ENCODE results near the gene ISOC1. TPM values are rescaled to one million over a fixed set of nuclear protein-coding genes. Genes with fewer than 3 reads are reported as not detected.

Gene ISOC1
- total RNA-seq, 5 donors from 2014 or later (not counting 1 experiment from before 2014, with no cell fraction given), result 9.2 to 16.5 (median 13.6) TPM

- Histone ChIP-seq H3K27ac (ENCODE audit: low read length) (no peak overlapping the region), H3K9me3 (no peaks in the 10 kb centered on the region), H3K4me1 (ENCODE audit: control insufficient read depth in 1 of 2, extremely low read depth in 1 of 2, insufficient read depth in 2 of 2, low read length in 2 of 2) (peaks cover 11 to 17% of the 10 kb centered on the region in 2 experiments), H3K27me3 (replicated peaks in 1 of 2; ENCODE audit: control insufficient read depth in 2 of 2, extremely low read depth in 1 of 2, insufficient read depth in 2 of 2, low read length in 1 of 2) (no peaks in the 10 kb centered on the region), H3K36me3 (ENCODE audit: control insufficient read depth in 2 of 2, extremely low read depth in 1 of 2, insufficient read depth in 1 of 2, low read length in 1 of 2) (no peaks in the 10 kb centered on the region), H3K4me3 (ENCODE audit: control insufficient read depth in 1 of 2, extremely low read depth in 1 of 2, low read length in 1 of 2) (no peak overlapping the region)
- Mint-ChIP-seq H3K4me3 (no peak overlapping the region), H3K36me3 (no peaks in the 10 kb centered on the region), H3K27ac (no peak overlapping the region), H3K4me1 (peaks cover 42 to 55% (median 55%) of the 10 kb centered on the region in 3 donors), H3K9me3 (no peaks in the 10 kb centered on the region), H3K27me3 (no peaks in the 10 kb centered on the region)
- WGBS (ENCODE audit: insufficient coverage), result no CpG with 5 or more reads among the region's 1 CpG
- ChIA-PET CTCF (interaction anchor here in 1 of 2 donors (1.4 kb wide), 1 partner anchor 27 kb away, joined by 4 read pairs; no protein-coding TSS in a partner anchor), POLR2A (interaction anchor here in 1 of 2 donors (0.6 kb wide), 1 partner anchor 9 kb away, joined by 3 read pairs; no protein-coding TSS in a partner anchor)
- ATAC-seq (replicated peaks in 1 of 4) (no peak), DNase-seq (no peak)
Observed at GRCh38 chr5:129099184-129099569, 4.6 kb downstream of the ISOC1 start.

- Mint-ChIP-seq H3K4me1 (peaks cover 26 to 41% (median 39%) of the 10 kb centered on the region in 3 donors), H3K36me3 (peaks cover 16% of the 10 kb centered on the region), H3K27me3 (no peaks in the 10 kb centered on the region), H3K9me3 (no peaks in the 10 kb centered on the region), H3K4me3 (no peak overlapping the region), H3K27ac (no peak overlapping the region)
- Histone ChIP-seq H3K4me3 (ENCODE audit: control insufficient read depth in 1 of 2, extremely low read depth in 1 of 2, low read length in 1 of 2) (no peak overlapping the region), H3K9me3 (no peaks in the 10 kb centered on the region), H3K4me1 (ENCODE audit: control insufficient read depth in 1 of 2, extremely low read depth in 1 of 2, insufficient read depth in 2 of 2, low read length in 2 of 2) (peaks cover 0 to 5% of the 10 kb centered on the region in 2 experiments), H3K36me3 (ENCODE audit: control insufficient read depth in 2 of 2, extremely low read depth in 1 of 2, insufficient read depth in 1 of 2, low read length in 1 of 2) (peaks cover 0 to 9% of the 10 kb centered on the region in 2 donors), H3K27me3 (replicated peaks in 1 of 2; ENCODE audit: control insufficient read depth in 2 of 2, extremely low read depth in 1 of 2, insufficient read depth in 2 of 2, low read length in 1 of 2) (no peaks in the 10 kb centered on the region), H3K27ac (ENCODE audit: low read length) (no peak overlapping the region)
- CTCF ChIA-PET, result no interaction called here
- POLR2A ChIA-PET, result no interaction called here
- DNase-seq (no peak), ATAC-seq (replicated peaks in 1 of 4) (no peak)
- whole genome bisulfite sequencing (ENCODE audit: insufficient coverage), result no CpG with 5 or more reads among the region's 2 CpGs
Observed at GRCh38 chr5:129101794-129102193, 7.2 kb downstream of the ISOC1 start.

GRCh38 chr5:129103397-129103796, 8.8 kb downstream of the ISOC1 start:
- H3K36me3 Mint-ChIP-seq, result peaks cover 25% of the 10 kb centered on the region
- no peaks in the 10 kb centered on the region for H3K27me3 Mint-ChIP-seq
- H3K9me3 Mint-ChIP-seq, result no peaks in the 10 kb centered on the region
- no peaks in the 10 kb centered on the region for H3K27me3 ChIP-seq (replicated peaks in 1 of 2; ENCODE audit: control insufficient read depth in 2 of 2, extremely low read depth in 1 of 2, insufficient read depth in 2 of 2, low read length in 1 of 2)
- peaks cover 0 to 22% of the 10 kb centered on the region in 2 donors for H3K36me3 ChIP-seq (ENCODE audit: control insufficient read depth in 2 of 2, extremely low read depth in 1 of 2, insufficient read depth in 1 of 2, low read length in 1 of 2)
- peaks cover 0 to 3% of the 10 kb centered on the region in 2 experiments for H3K4me1 ChIP-seq (ENCODE audit: control insufficient read depth in 1 of 2, extremely low read depth in 1 of 2, insufficient read depth in 2 of 2, low read length in 2 of 2)
- DNase-seq (no peak), ATAC-seq (replicated peaks in 1 of 4) (no peak)
- CTCF ChIA-PET, result no interaction called here
- no peaks in the 10 kb centered on the region for H3K9me3 ChIP-seq
- no peak overlapping the region for H3K27ac ChIP-seq (ENCODE audit: low read length)
- peaks cover 14 to 29% (median 26%) of the 10 kb centered on the region in 3 donors for H3K4me1 Mint-ChIP-seq
- POLR2A ChIA-PET, result interaction anchor here in 1 of 2 donors (0.7 kb wide), 1 partner anchor 14 kb away, joined by 3 read pairs; no protein-coding TSS in a partner anchor
- no peak overlapping the region for H3K4me3 Mint-ChIP-seq
- no peak overlapping the region for H3K4me3 ChIP-seq (ENCODE audit: control insufficient read depth in 1 of 2, extremely low read depth in 1 of 2, low read length in 1 of 2)
- no peak overlapping the region for H3K27ac Mint-ChIP-seq

GRCh38 chr5:129104915-129105455, 10.4 kb downstream of the ISOC1 start:
- Mint-ChIP-seq H3K27me3 (no peaks in the 10 kb centered on the region), H3K27ac (no peak overlapping the region), H3K4me3 (no peak overlapping the region), H3K4me1 (peaks cover 8 to 19% (median 17%) of the 10 kb centered on the region in 3 donors), H3K9me3 (no peaks in the 10 kb centered on the region), H3K36me3 (peaks cover 36% of the 10 kb centered on the region)
- no CpG with 5 or more reads among the region's 5 CpGs for WGBS (ENCODE audit: insufficient coverage)
- Histone ChIP-seq H3K36me3 (ENCODE audit: control insufficient read depth in 2 of 2, extremely low read depth in 1 of 2, insufficient read depth in 1 of 2, low read length in 1 of 2) (peaks cover 0 to 25% of the 10 kb centered on the region in 2 donors), H3K9me3 (no peaks in the 10 kb centered on the region), H3K4me3 (ENCODE audit: control insufficient read depth in 1 of 2, extremely low read depth in 1 of 2, low read length in 1 of 2) (no peak overlapping the region), H3K4me1 (ENCODE audit: control insufficient read depth in 1 of 2, extremely low read depth in 1 of 2, insufficient read depth in 2 of 2, low read length in 2 of 2) (no peaks in the 10 kb centered on the region), H3K27ac (ENCODE audit: low read length) (no peak overlapping the region), H3K27me3 (replicated peaks in 1 of 2; ENCODE audit: control insufficient read depth in 2 of 2, extremely low read depth in 1 of 2, insufficient read depth in 2 of 2, low read length in 1 of 2) (no peaks in the 10 kb centered on the region)
- POLR2A ChIA-PET, result no interaction called here
- CTCF ChIA-PET, result interaction anchor here in 1 of 2 donors (0.9 to 2.2 kb wide), 2 partner anchors 8 to 11 kb away, joined by 4 to 8 read pairs; partner anchors contain the start of gene ISOC1
- ATAC-seq (replicated peaks in 1 of 4) (no peak), DNase-seq (no peak)

GRCh38 chr5:129107637-129108036, 13.1 kb downstream of the ISOC1 start:
- Mint-ChIP-seq H3K36me3 (peaks cover 50% of the 10 kb centered on the region), H3K27me3 (no peaks in the 10 kb centered on the region), H3K4me1 (peaks cover 0 to 4% (median 3%) of the 10 kb centered on the region in 3 donors), H3K27ac (no peak overlapping the region), H3K4me3 (no peak overlapping the region), H3K9me3 (no peaks in the 10 kb centered on the region)
- Histone ChIP-seq H3K27ac (ENCODE audit: low read length) (no peak overlapping the region), H3K9me3 (no peaks in the 10 kb centered on the region), H3K36me3 (ENCODE audit: control insufficient read depth in 2 of 2, extremely low read depth in 1 of 2, insufficient read depth in 1 of 2, low read length in 1 of 2) (peaks cover 0 to 33% of the 10 kb centered on the region in 2 donors), H3K4me1 (ENCODE audit: control insufficient read depth in 1 of 2, extremely low read depth in 1 of 2, insufficient read depth in 2 of 2, low read length in 2 of 2) (no peaks in the 10 kb centered on the region), H3K27me3 (replicated peaks in 1 of 2; ENCODE audit: control insufficient read depth in 2 of 2, extremely low read depth in 1 of 2, insufficient read depth in 2 of 2, low read length in 1 of 2) (no peaks in the 10 kb centered on the region), H3K4me3 (ENCODE audit: control insufficient read depth in 1 of 2, extremely low read depth in 1 of 2, low read length in 1 of 2) (no peak overlapping the region)
- CTCF ChIA-PET, result no interaction called here
- ATAC-seq (replicated peaks in 1 of 4) (no peak), DNase-seq (no peak)
- no CpG with 5 or more reads among the region's 1 CpG for WGBS (ENCODE audit: insufficient coverage)
- POLR2A ChIA-PET, result no interaction called here

- Mint-ChIP-seq H3K36me3 (peaks cover 50% of the 10 kb centered on the region), H3K27me3 (no peaks in the 10 kb centered on the region), H3K4me1 (peaks cover 0 to 5% (median 0%) of the 10 kb centered on the region in 3 donors), H3K27ac (no peak overlapping the region), H3K9me3 (no peaks in the 10 kb centered on the region), H3K4me3 (no peak overlapping the region)
- Histone ChIP-seq H3K27me3 (replicated peaks in 1 of 2; ENCODE audit: control insufficient read depth in 2 of 2, extremely low read depth in 1 of 2, insufficient read depth in 2 of 2, low read length in 1 of 2) (no peaks in the 10 kb centered on the region), H3K27ac (ENCODE audit: low read length) (no peak overlapping the region), H3K36me3 (ENCODE audit: control insufficient read depth in 2 of 2, extremely low read depth in 1 of 2, insufficient read depth in 1 of 2, low read length in 1 of 2) (peaks cover 0 to 34% of the 10 kb centered on the region in 2 donors), H3K9me3 (no peaks in the 10 kb centered on the region), H3K4me1 (ENCODE audit: control insufficient read depth in 1 of 2, extremely low read depth in 1 of 2, insufficient read depth in 2 of 2, low read length in 2 of 2) (no peaks in the 10 kb centered on the region), H3K4me3 (ENCODE audit: control insufficient read depth in 1 of 2, extremely low read depth in 1 of 2, low read length in 1 of 2) (no peak overlapping the region)
- DNase-seq, result no peak
- ChIA-PET CTCF (interaction anchor here in 1 of 2 donors (1.1 kb wide), 1 partner anchor 9 kb away, joined by 3 read pairs; no protein-coding TSS in a partner anchor), POLR2A (interaction anchor here in 1 of 2 donors (0.6 kb wide), 1 partner anchor 1139 kb away, joined by 3 read pairs; no protein-coding TSS in a partner anchor)
- WGBS (ENCODE audit: insufficient coverage), result no CpG with 5 or more reads among the region's 3 CpGs
- ATAC-seq (replicated peaks in 1 of 4), result no peak
Observed at GRCh38 chr5:129110742-129111141, 16.2 kb downstream of the ISOC1 start.

Data from T-cell (primary cell).